ENCODE results near the gene CCM2L.

CCM2L gene

DNA sequence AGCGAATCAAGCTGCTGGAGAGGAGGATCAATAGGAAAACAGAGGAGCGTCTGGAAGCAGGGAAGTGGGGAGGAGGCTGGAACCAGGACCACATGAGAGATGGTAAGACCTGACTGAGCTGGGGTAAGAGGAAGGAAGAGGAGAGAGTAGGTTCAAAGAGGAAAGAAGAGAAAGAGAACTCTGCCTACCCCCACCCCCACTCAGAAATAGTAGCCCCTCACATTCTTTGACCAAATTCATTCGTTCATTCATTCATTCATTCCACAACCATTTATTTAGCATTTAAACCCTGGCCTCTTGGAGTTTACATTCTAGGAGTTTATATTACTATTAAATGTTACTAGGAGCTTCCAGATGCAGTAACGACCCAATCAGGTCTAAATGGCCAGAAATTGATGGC lies 26.0 kb downstream of the CCM2L start:
- no peak overlapping the region for H3K4me3 ChIP-seq (ENCODE audit: low read length)
- H3K9ac ChIP-seq (ENCODE audit: low read length), result no peak overlapping the region
- no peaks in the 10 kb centered on the region for H3K36me3 ChIP-seq (ENCODE audit: control insufficient read depth, insufficient read depth, low read length)
- H3K27me3 ChIP-seq (ENCODE audit: control insufficient read depth, insufficient read depth, low read length), result peaks cover 2% of the 10 kb centered on the region
- H3K4me1 ChIP-seq (ENCODE audit: control insufficient read depth, insufficient read depth, low read length), result no peaks in the 10 kb centered on the region
- no peak overlapping the region for H3K27ac ChIP-seq (ENCODE audit: low read depth, low read length)

DNA sequence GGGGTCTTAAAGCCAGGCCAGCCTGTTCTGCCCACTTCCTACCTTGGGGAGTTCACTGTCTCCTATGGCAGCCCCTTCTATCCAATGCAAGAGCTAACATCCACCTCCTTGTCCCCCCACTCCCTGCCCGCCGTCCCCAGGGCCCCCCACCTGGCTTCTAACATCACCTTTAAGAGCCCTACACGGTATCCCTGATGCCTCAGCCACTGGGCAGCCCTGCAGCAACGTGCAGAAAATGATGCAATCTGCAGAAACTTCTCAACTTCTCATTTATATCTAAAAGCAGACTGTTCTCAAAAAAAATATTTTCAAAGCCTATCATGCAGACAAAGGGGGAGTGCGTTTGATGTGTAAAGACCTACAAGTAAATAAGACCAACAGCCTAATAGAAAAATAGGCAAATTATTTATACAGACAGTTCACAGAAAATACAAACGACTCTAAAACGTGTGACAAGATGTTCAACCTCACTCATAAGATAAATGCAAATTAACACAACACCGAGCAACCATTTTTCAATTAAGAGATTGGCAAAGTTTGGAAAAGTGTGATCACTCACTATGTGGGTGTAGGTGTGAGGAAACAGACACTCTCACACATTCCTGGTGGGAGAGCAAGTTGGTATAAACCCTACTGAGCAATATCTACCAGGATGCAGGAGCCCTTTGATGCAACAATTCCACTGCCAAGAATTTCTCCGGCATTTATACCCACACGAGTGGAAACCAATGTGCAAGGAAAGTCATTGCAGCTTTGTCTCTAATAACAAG lies 26.7 kb downstream of the CCM2L start:
- Histone ChIP-seq H3K27ac (ENCODE audit: low read depth, low read length) (no peak overlapping the region), H3K4me1 (ENCODE audit: control insufficient read depth, insufficient read depth, low read length) (no peaks in the 10 kb centered on the region), H3K27me3 (ENCODE audit: control insufficient read depth, insufficient read depth, low read length) (peaks cover 2% of the 10 kb centered on the region), H3K36me3 (ENCODE audit: control insufficient read depth, insufficient read depth, low read length) (no peaks in the 10 kb centered on the region), H3K9ac (ENCODE audit: low read length) (no peak overlapping the region), H3K4me3 (ENCODE audit: low read length) (no peak overlapping the region)

DNA sequence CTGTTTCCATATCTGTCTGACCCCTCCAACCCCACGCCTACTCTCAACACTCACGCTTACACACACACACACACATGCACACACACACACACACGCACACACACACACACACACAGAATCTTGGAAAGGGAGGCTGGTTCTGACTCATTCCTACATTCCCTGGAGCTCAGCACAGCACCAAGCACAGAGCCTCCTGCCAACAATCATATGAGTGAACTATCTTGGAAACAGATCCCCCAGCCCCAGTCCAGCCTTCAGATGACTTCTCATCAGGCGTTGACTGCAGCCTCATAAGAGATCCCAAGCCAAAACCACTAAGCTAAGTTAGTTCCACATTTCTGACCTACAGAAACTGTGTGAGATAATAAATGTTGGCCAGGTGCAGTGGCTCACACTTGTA lies 27.7 kb downstream of the CCM2L start:
- H3K4me3 ChIP-seq (ENCODE audit: low read length), result no peak overlapping the region
- H3K27me3 ChIP-seq (ENCODE audit: control insufficient read depth, insufficient read depth, low read length), result peaks cover 2% of the 10 kb centered on the region
- no peak overlapping the region for H3K9ac ChIP-seq (ENCODE audit: low read length)
- no peak overlapping the region for H3K27ac ChIP-seq (ENCODE audit: low read depth, low read length)
- no peaks in the 10 kb centered on the region for H3K36me3 ChIP-seq (ENCODE audit: control insufficient read depth, insufficient read depth, low read length)
- H3K4me1 ChIP-seq (ENCODE audit: control insufficient read depth, insufficient read depth, low read length), result no peaks in the 10 kb centered on the region

DNA sequence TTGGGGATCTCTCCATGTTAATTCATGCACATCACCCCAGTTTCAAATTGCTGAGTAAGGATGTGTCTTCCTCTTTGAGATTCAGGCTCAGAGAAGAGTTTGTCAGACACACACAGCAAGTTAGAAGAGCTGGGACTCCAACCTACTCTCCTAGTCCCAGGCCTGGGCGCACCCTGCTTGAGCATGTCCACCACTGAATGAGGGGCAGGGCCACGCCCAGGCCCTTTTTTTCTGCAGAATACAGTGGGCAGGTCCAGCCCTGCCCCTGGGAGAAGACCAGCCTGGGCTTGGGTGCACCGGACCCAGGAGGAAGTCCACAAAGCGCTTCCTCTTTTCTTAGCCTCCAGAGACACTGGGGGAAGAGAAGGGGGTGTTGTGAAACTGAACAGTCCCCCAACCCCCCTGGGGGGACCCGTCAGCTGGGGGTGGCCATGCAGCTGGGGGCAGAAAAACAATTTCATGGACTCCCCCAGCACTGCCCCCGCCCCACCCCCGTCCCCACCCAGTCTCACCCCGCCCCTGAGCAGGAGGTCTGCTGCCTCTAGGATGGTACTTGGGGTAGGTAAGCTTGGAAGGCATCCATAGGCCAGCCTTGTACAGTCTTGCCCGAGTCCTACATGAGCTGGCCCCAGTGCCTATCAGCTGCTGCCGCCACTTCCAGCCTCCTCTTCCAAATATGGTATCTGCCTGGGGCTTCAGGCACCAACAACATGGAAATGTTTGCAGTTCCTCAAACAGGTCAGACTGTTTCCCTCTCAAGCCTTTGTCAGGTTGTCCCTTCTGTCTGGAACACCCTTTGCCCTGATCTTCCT lies 30.1 kb downstream of the CCM2L start:
- no peaks in the 10 kb centered on the region for H3K36me3 ChIP-seq (ENCODE audit: control insufficient read depth, insufficient read depth, low read length)
- no peaks in the 10 kb centered on the region for H3K27me3 ChIP-seq (ENCODE audit: control insufficient read depth, insufficient read depth, low read length)
- H3K4me1 ChIP-seq (ENCODE audit: control insufficient read depth, insufficient read depth, low read length), result no peaks in the 10 kb centered on the region
- no peak overlapping the region for H3K9ac ChIP-seq (ENCODE audit: low read length)
- H3K27ac ChIP-seq (ENCODE audit: low read depth, low read length), result no peak overlapping the region
- no peak overlapping the region for H3K4me3 ChIP-seq (ENCODE audit: low read length)

DNA sequence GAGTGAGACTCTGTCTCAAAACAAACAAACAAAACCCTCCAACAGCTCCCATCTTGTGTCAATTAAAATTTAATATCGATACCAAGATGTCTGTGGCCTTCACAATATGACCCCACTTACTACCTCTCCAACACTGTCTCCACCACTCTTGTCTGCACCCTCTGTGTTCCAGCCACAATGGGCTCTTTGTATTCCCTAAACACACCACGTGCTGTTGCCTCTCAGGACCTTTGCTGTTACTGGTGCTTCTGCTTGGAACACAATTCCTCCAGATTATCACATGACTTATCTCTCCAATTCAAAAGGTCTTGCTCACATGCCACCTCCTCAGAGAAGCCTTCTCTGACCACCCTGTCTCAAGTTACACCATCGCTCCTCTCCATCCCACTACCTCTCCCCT lies 35.8 kb downstream of the CCM2L start:
- no peak overlapping the region for H3K27ac ChIP-seq (ENCODE audit: low read depth, low read length)
- no peaks in the 10 kb centered on the region for H3K36me3 ChIP-seq (ENCODE audit: control insufficient read depth, insufficient read depth, low read length)
- H3K4me1 ChIP-seq (ENCODE audit: control insufficient read depth, insufficient read depth, low read length), result no peaks in the 10 kb centered on the region
- H3K9ac ChIP-seq (ENCODE audit: low read length), result no peak overlapping the region
- H3K27me3 ChIP-seq (ENCODE audit: control insufficient read depth, insufficient read depth, low read length), result peaks cover 3% of the 10 kb centered on the region
- no peak overlapping the region for H3K4me3 ChIP-seq (ENCODE audit: low read length)

DNA sequence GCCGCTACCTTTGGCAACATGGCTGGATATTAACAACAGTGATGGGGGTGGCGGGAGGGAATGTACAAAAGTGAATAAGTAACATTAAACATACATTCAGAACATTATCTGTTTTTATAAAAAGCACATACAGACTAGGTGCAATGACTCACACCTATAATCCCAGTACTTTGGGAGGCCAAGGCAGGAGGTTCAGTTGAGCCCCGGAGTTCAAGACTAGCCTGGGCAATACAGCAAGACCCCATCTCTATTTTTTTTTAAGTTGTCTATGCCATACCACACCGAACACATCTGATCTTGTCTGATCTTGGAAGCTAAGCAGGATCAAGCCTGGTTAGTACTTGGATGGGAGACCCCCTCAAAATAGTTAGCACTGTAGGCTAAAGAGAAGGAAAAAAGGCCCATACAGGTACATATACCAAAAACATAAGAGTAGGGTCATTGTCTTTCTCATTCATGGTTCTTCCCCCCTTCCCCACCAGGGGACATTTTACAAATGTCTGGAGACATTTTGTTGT lies 40.1 kb downstream of the CCM2L start:
- Histone ChIP-seq H3K27me3 (ENCODE audit: control insufficient read depth, insufficient read depth, low read length) (peaks cover 14% of the 10 kb centered on the region), H3K27ac (ENCODE audit: low read depth, low read length) (no peak overlapping the region), H3K36me3 (ENCODE audit: control insufficient read depth, insufficient read depth, low read length) (no peaks in the 10 kb centered on the region), H3K4me1 (ENCODE audit: control insufficient read depth, insufficient read depth, low read length) (no peaks in the 10 kb centered on the region), H3K9ac (ENCODE audit: low read length) (no peak overlapping the region), H3K4me3 (ENCODE audit: low read length) (no peak overlapping the region)

DNA sequence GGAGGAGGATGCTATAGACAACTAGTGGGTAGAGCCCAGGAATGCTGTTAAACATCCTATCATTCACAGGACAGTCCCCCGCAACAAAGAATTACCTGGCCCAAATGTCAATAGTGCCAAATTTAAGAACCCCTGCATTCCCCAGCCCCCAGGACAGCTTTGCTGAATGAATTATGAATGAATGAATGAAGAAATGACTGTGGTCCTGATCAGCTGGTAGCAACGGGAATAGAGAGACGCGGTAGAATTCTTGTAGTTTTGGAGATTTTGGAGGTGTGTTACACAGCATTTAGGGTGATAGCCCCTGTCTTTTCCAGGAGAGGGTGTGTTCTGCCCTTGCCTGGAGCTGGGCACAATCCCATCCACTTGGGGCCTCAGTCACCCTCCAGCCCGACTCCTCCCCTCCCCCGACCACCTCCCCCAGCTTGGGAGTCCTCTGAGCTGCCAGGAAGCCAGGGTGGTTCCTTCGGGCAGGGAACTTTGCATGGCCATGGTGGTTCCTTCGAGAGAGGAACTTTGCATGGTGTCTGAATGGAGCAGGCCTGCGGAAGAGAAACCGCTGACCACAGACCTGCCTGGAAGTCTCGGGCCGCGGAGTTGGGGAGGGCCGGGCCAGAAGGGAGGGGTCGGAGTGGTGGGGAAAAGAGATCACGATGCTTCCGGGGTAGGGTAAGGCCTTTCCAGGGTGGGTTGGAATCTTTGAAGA lies 40.8 kb downstream of the CCM2L start:
- H3K27ac ChIP-seq (ENCODE audit: low read depth, low read length), result no peak overlapping the region
- no peak overlapping the region for H3K4me3 ChIP-seq (ENCODE audit: low read length)
- peaks cover 14% of the 10 kb centered on the region for H3K27me3 ChIP-seq (ENCODE audit: control insufficient read depth, insufficient read depth, low read length)

DNA sequence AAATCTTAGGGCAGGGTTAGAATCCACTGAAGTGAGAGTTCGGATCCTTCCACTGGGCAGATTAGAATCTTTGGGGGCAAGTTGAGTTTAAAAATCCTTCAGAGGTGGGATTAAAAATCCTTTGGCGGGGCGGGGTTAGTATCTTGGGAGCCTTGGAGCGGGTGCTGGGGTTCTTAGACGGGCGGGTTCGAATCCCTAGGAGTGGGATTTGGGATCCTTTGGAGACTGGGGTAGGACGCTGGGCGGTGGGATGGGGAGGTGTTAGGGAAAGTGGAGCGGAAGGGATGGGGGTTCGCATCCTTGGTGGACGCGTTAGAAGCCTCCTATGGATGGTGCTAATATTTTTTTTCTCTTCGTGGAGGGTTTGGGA lies 41.5 kb downstream of the CCM2L start:
- Histone ChIP-seq H3K4me1 (ENCODE audit: control insufficient read depth, insufficient read depth, low read length) (no peaks in the 10 kb centered on the region), H3K9ac (ENCODE audit: low read length) (no peak overlapping the region), H3K27ac (ENCODE audit: low read depth, low read length) (peak overlapping the region; percentile 19), H3K27me3 (ENCODE audit: control insufficient read depth, insufficient read depth, low read length) (peaks cover 14% of the 10 kb centered on the region), H3K4me3 (ENCODE audit: low read length) (peak overlapping the region; percentile 9), H3K36me3 (ENCODE audit: control insufficient read depth, insufficient read depth, low read length) (no peaks in the 10 kb centered on the region)

More for the DNA sequence above, 40.8 kb downstream of the CCM2L start:
- no peaks in the 10 kb centered on the region for H3K36me3 ChIP-seq (ENCODE audit: control insufficient read depth, insufficient read depth, low read length)
- H3K9ac ChIP-seq (ENCODE audit: low read length), result no peak overlapping the region
- H3K4me1 ChIP-seq (ENCODE audit: control insufficient read depth, insufficient read depth, low read length), result no peaks in the 10 kb centered on the region

DNA sequence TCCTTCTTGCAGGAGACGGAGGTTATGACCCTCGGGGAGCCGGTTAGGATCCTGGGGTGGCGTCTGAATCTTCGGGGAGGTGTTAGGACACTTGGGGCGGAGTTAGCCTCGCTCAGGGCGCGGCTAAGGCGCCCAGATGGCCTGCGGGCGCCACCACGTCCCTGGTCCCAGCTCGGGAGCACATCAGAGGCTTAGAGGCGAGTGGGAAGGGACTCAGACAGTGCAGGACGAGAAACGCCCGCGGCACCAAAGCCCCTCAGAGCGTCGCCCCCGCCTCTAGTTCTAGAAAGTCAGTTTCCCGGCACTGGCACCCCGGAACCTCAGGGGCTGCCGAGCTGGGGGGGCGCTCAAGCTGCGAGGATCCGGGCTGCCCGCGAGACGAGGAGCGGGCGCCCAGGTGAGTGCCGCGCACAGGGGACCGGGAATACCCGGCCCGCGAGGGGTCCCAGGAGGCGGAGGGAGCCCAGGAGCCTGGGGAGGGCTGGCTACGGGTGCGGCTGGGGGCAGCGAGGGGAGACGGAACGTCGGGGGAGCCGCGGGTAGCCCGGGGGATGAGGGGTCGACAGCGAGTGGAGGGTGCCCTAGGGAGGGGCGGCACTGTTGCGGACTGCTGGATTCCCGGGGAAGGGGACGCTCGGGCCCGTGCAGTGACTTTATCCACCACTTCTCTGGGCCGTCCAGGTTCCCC lies 42.0 kb downstream of the CCM2L start, which contains the start of gene HCK:
Gene HCK, plus strand, starts transcription at position 153 of the 688 bp plus-strand sequence.
- H3K9ac ChIP-seq (ENCODE audit: low read length), result no peak within 1 kb of the TSS
- peaks cover 14% of the 10 kb centered on the region for H3K27me3 ChIP-seq (ENCODE audit: control insufficient read depth, insufficient read depth, low read length)
- H3K27ac ChIP-seq (ENCODE audit: low read depth, low read length), result peak within 1 kb of the TSS; percentile 19
- H3K4me3 ChIP-seq (ENCODE audit: low read length), result peak within 1 kb of the TSS; percentile 14
- no peaks in the 10 kb centered on the region for H3K4me1 ChIP-seq (ENCODE audit: control insufficient read depth, insufficient read depth, low read length)
- H3K36me3 ChIP-seq (ENCODE audit: control insufficient read depth, insufficient read depth, low read length), result no peaks in the 10 kb centered on the region

DNA sequence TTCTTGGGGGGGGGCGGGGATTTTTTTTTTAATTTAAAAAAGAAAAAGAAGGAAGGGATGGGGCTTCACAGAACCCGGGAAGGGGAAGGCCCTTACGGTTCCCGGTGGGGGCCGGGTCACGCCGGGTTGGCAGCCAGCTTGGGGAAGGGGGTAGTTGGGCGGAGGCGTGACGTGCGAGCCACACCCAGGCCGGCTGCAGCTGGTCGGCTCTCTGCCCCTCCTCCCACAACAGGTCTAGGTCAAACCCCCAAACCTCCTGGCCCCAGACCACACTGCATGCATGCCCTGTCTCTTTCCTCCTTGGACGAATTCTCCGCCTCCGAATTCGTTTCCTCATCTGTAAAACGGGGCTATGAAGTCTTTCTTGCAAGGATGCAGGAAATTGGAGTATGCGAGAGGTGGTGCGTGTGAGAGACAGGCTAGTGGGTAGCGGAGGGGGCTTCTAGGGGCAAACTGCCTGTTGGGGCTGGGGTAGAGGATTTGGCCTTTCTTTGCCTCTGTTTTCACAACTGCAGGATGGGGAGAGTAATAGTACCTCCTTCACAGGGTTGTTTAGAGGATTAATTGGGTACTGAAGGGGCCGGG lies 42.6 kb downstream of the CCM2L start:
- no peak overlapping the region for H3K27ac ChIP-seq (ENCODE audit: low read depth, low read length)
- peak overlapping the region; percentile 14 for H3K4me3 ChIP-seq (ENCODE audit: low read length)
- no peak overlapping the region for H3K9ac ChIP-seq (ENCODE audit: low read length)
- no peaks in the 10 kb centered on the region for H3K4me1 ChIP-seq (ENCODE audit: control insufficient read depth, insufficient read depth, low read length)
- no peaks in the 10 kb centered on the region for H3K36me3 ChIP-seq (ENCODE audit: control insufficient read depth, insufficient read depth, low read length)
- peaks cover 14% of the 10 kb centered on the region for H3K27me3 ChIP-seq (ENCODE audit: control insufficient read depth, insufficient read depth, low read length)

DNA sequence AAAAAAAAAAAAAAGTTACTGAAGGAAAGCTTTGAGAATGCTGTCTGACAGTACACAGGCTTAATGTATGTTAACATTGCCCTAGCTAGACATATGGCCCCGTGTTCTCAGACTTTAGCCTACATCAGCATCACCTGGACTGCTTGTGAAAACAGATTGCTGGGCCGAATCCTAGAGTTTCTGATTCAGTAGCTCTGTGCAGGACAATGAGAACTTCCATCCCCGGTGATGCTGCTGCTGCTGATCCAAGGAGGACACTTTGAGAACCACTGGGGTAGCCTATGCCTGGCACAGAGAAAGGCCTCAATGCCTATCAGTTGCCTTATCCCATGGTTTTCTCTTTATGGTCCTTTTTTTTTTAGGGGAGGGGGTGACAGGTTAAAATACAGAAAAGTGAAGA lies 43.4 kb downstream of the CCM2L start:
- H3K27me3 ChIP-seq (ENCODE audit: control insufficient read depth, insufficient read depth, low read length), result peaks cover 14% of the 10 kb centered on the region
- H3K9ac ChIP-seq (ENCODE audit: low read length), result no peak overlapping the region
- H3K4me1 ChIP-seq (ENCODE audit: control insufficient read depth, insufficient read depth, low read length), result no peaks in the 10 kb centered on the region
- H3K27ac ChIP-seq (ENCODE audit: low read depth, low read length), result no peak overlapping the region
- H3K4me3 ChIP-seq (ENCODE audit: low read length), result no peak overlapping the region
- H3K36me3 ChIP-seq (ENCODE audit: control insufficient read depth, insufficient read depth, low read length), result no peaks in the 10 kb centered on the region

Data from rectal smooth muscle tissue (tissue), 1 donor.